Measurements from ENCODE around the gene NRTN. TPM values are rescaled to one million over a fixed set of nuclear protein-coding genes. Genes with fewer than 3 reads are reported as not detected.

The NRTN gene
- total RNA-seq, 1 donor from 2014 or later: 0.85 TPM

GRCh38 chr19:5790559-5791520 is 14.0 kb upstream of the NRTN start, which contains the start of gene DUS3L:
Gene DUS3L (minus strand): TSS chr19:5791163. CDS start chr19:5791141, 22 bp downstream.
- peak; percentile 99 for DNase-seq

- DNase-seq: no peak
Observed at GRCh38 chr19:5792224-5792623, 12.6 kb upstream of the NRTN start.

- no peak for DNase-seq
Observed at GRCh38 chr19:5793188-5793587, 11.7 kb upstream of the NRTN start.

- DNase-seq: no peak
Observed at GRCh38 chr19:5795382-5795919, 9.4 kb upstream of the NRTN start.

GRCh38 chr19:5798244-5798643 is 6.6 kb upstream of the NRTN start:
- DNase-seq: no peak

GRCh38 chr19:5799247-5800241 is 5.3 kb upstream of the NRTN start:
- no peak for DNase-seq

- DNase-seq: no peak
Observed at GRCh38 chr19:5800361-5801270, 4.3 kb upstream of the NRTN start.

GRCh38 chr19:5801796-5802619 is 2.9 kb upstream of the NRTN start:
- DNase-seq: no peak

- DNase-seq: no peak
Observed at GRCh38 chr19:5803441-5803751, 1.5 kb upstream of the NRTN start.

GRCh38 chr19:5803752-5804515 is 933 bp upstream of the NRTN start:
- peak; percentile 90 for DNase-seq

GRCh38 chr19:5805462-5806132 is 730 bp downstream of the NRTN start:
- peak; percentile 65 for DNase-seq

GRCh38 chr19:5806133-5806489 is 1.2 kb downstream of the NRTN start:
- DNase-seq: no peak

- DNase-seq: no peak
Observed at GRCh38 chr19:5806905-5807304, 2.0 kb downstream of the NRTN start.

GRCh38 chr19:5808120-5808816 is 3.4 kb downstream of the NRTN start:
- DNase-seq: no peak

- DNase-seq: no peak
Observed at GRCh38 chr19:5809053-5809452, 4.2 kb downstream of the NRTN start.

- no peak for DNase-seq
Observed at GRCh38 chr19:5809469-5809868, 4.6 kb downstream of the NRTN start.

GRCh38 chr19:5811117-5811516 is 6.2 kb downstream of the NRTN start:
- no peak for DNase-seq

GRCh38 chr19:5814123-5814851 is 9.4 kb downstream of the NRTN start:
- DNase-seq: no peak
